K562 (cell line): Measurements from ENCODE around the gene JRKL. TPM values are rescaled to one million over a fixed set of nuclear protein-coding genes. Genes with fewer than 3 reads are reported as not detected.

Experiments
- ATAC-seq: fragments of 200-7000 bp; cut with Tn5 transposase; 3 replicates; pipeline ENCODE4 v1.9.1; 2020; ENCODE audit warnings: moderate library complexity
- BruUV-seq: library from RNA; stranded (reverse); fragments of 400-500 nt; replicated peaks from 2 replicates; lab custom pipeline; 2021; lab: Mats Ljungman, UMichigan
- CTCF ChIA-PET: fragments of 300-600 bp; formaldehyde crosslinking; extraction: SDS; loops from one replicate; lab custom pipeline; 2021; ENCODE audit warnings: low intra/inter-chr PET ratio; lab: Yijun Ruan, JAX
- POLR2A ChIA-PET: fragments of 300-600, 350-650 bp; sonication (Branson Sonifier 250); formaldehyde crosslinking; extraction: SDS; loops from one replicate; lab custom pipeline; 2021; ENCODE audit warnings: antibody characterized with exemption, inconsistent platforms; lab: Yijun Ruan, JAX
- DNase-seq, 4 experiments: peaks; one replicate each; pipeline versions ENCODE4 v3.0.0 to v3.0.0-alpha.2; 2011 to 2018; ENCODE audit warnings: low spot score in 3 of 4, mixed read lengths in 3 of 4; ENCODE audit errors: extremely low read depth in 1 of 4
- FAIRE-seq: peaks from 2 replicates; lab custom pipeline; 2011; peaks lifted over from hg19 to GRCh38; lab: Jason Lieb, UNC
- H2AFZ ChIP-seq: 2 replicates; pipeline ENCODE4 v1.6.0; 2011; ENCODE audit warnings: low read depth, low read length, control low read depth, inconsistent platforms
- H3K27ac ChIP-seq: fragments of 200-600 bp; 3 replicates; pipeline ENCODE4 v1.8.0; 2011; ENCODE audit warnings: low read depth, mild to moderate bottlenecking, control low read depth, inconsistent platforms, low read length, moderate library complexity, mixed read lengths; ENCODE audit errors: extremely low read depth
- H3K27me3 ChIP-seq, 2 experiments: fragments of 300-600 bp in 1 of 2; 2 replicates in 1 of 2; 3 replicates in 1 of 2; pipeline versions ENCODE4 v1.6.0 to v1.8.0; 2011; ENCODE audit warnings: inconsistent platforms in 2 of 2, low read length in 2 of 2, mild to moderate bottlenecking in 1 of 2, mixed read lengths in 1 of 2, moderate library complexity in 1 of 2; ENCODE audit not compliant: control insufficient read depth in 2 of 2, insufficient read depth in 2 of 2
- H3K36me3 ChIP-seq: fragments of 300-600 bp; 3 replicates; pipeline ENCODE4 v1.8.0; 2011; ENCODE audit warnings: mild to moderate bottlenecking, low read length, inconsistent platforms; ENCODE audit not compliant: control insufficient read depth, insufficient read depth
- H3K4me1 ChIP-seq, 2 experiments: fragments of 200-600 bp in 1 of 2; replicated peaks in 1 of 2; 2 replicates in 1 of 2; 3 replicates in 1 of 2; pipeline versions ENCODE4 v1.5.1 to v1.8.0; 2011; ENCODE audit warnings: inconsistent platforms in 2 of 2, low read length in 2 of 2, mild to moderate bottlenecking in 1 of 2, mixed read lengths in 1 of 2, moderate library complexity in 1 of 2; ENCODE audit not compliant: control insufficient read depth in 2 of 2, insufficient read depth in 2 of 2
- H3K4me2 ChIP-seq: 2 replicates; pipeline ENCODE4 v1.6.1; 2011; ENCODE audit warnings: low read length, control low read depth, inconsistent platforms, mixed read lengths; ENCODE audit not compliant: insufficient read depth
- H3K4me3 ChIP-seq: fragments of 200-600 bp; sonication (generic), shearing (Covaris generic); 2 replicates; pipeline ENCODE4 v1.5.1; 2016; ENCODE audit warnings: control low read depth, inconsistent platforms
- H3K79me2 ChIP-seq: fragments of 200-600 bp; 3 replicates; pipeline ENCODE4 v1.8.0; 2011; ENCODE audit warnings: low read length, inconsistent platforms; ENCODE audit not compliant: control insufficient read depth, insufficient read depth
- H3K9ac ChIP-seq, 2 experiments: 2 replicates each; pipeline versions ENCODE4 v1.6.0 to v1.6.1; 2011; ENCODE audit warnings: low read depth in 2 of 2, low read length in 2 of 2, control low read depth in 1 of 2, inconsistent platforms in 1 of 2, mild to moderate bottlenecking in 1 of 2, mixed read lengths in 1 of 2; ENCODE audit not compliant: insufficient read depth in 1 of 2
- H3K9me1 ChIP-seq: one replicate; pipeline ENCODE4 v1.6.0; 2011; ENCODE audit warnings: inconsistent platforms, mild to moderate bottlenecking, low read length, moderate library complexity; ENCODE audit not compliant: control insufficient read depth, insufficient read depth
- H3K9me3 ChIP-seq: replicated peaks from 2 replicates; pipeline ENCODE4 v1.5.1; 2011; ENCODE audit warnings: low read depth, low read length, inconsistent platforms; ENCODE audit not compliant: control insufficient read depth, insufficient read depth
- H4K20me1 ChIP-seq: replicated peaks from 2 replicates; pipeline ENCODE4 v1.6.1; 2011; ENCODE audit warnings: low read length, inconsistent platforms, mixed read lengths; ENCODE audit not compliant: control insufficient read depth, insufficient read depth
- GABPB1 ChIP-seq: sonication (generic); formaldehyde crosslinking; IDR thresholded peaks from 2 replicates; pipeline ENCODE4 v1.8.0; 2022; ENCODE audit warnings: mild to moderate bottlenecking, missing genetic modification reagents
- HDAC1 ChIP-seq, 2 experiments: fragments of 450-650 bp; IDR thresholded peaks; 2 replicates each; pipeline ENCODE4 v1.6.1; 2016 to 2017; ENCODE audit warnings: inconsistent platforms in 1 of 2, mild to moderate bottlenecking in 1 of 2, moderate library complexity in 1 of 2
- IRF1 ChIP-seq: sonication (generic); formaldehyde crosslinking; IDR thresholded peaks from 2 replicates; pipeline ENCODE4 v1.8.0; 2022; ENCODE audit warnings: missing genetic modification reagents, mild to moderate bottlenecking, borderline replicate concordance
- KAT2B ChIP-seq: IDR thresholded peaks from one replicate; pipeline ENCODE4 v1.6.1; 2012; ENCODE audit warnings: low read depth, mild to moderate bottlenecking, control low read depth, inconsistent platforms, low read length, moderate library complexity
- KLF1 ChIP-seq: fragments of 450-650 bp; IDR thresholded peaks from 2 replicates; pipeline ENCODE4 v1.6.1; 2016; ENCODE audit warnings: missing genetic modification characterization, missing compliant biosample characterization
- MAX ChIP-seq: sonication (generic); formaldehyde crosslinking; IDR thresholded peaks from 2 replicates; pipeline ENCODE4 v1.9.0; 2022; ENCODE audit warnings: mild to moderate bottlenecking, missing genetic modification reagents
- MBD2 ChIP-seq: sonication (generic); IDR thresholded peaks from 2 replicates; pipeline ENCODE4 v1.6.1; 2016; ENCODE audit warnings: low read depth, borderline replicate concordance
- MNT ChIP-seq, 2 experiments: fragments of 450-650 bp; conservative IDR thresholded peaks; 2 replicates each; pipeline ENCODE4 v1.6.1; 2017; ENCODE audit warnings: mild to moderate bottlenecking in 2 of 2, moderate library complexity in 2 of 2
- PHB2 ChIP-seq: fragments of 450-650 bp; IDR thresholded peaks from 2 replicates; pipeline ENCODE4 v1.6.1; 2017; ENCODE audit warnings: low read depth
- TBP ChIP-seq: optimal IDR thresholded peaks from 2 replicates; pipeline ENCODE3; 2011; ENCODE audit warnings: low read depth, low read length, improper control_type of control experiment
- ZNF395 ChIP-seq: fragments of 200-800 bp; sonication (Bioruptor generic); IDR thresholded peaks from 2 replicates; pipeline ENCODE4 v1.6.1; 2017; ENCODE audit warnings: missing genetic modification characterization, missing compliant biosample characterization
- ZNF551 ChIP-seq: fragments of 250-450 bp; sonication (Bioruptor Pico); IDR thresholded peaks from 2 replicates; pipeline ENCODE4 v1.5.0; 2021; ENCODE audit warnings: mild to moderate bottlenecking, moderate library complexity
- ZNF668 ChIP-seq: fragments of 250-450 bp; sonication (Bioruptor Pico); IDR thresholded peaks from 2 replicates; pipeline ENCODE4 v1.8.0; 2022; ENCODE audit warnings: mild to moderate bottlenecking, inconsistent platforms
- ZNF79 ChIP-seq: fragments of 250-450 bp; sonication (Bioruptor Pico); IDR thresholded peaks from 2 replicates; pipeline ENCODE4 v1.4.0; 2020; ENCODE audit warnings: low read depth, mild to moderate bottlenecking, moderate library complexity
- WGBS: fragments of 100-300 bp; shearing (Covaris generic); methylation state at CpG from one replicate; pipeline ENCODE4 v1.1.6; 2016; ENCODE audit warnings: low coverage, mixed read lengths; ENCODE audit not compliant: insufficient coverage; ENCODE audit errors: missing lambda C conversion rate; 5-methylcytosine and 5-hydroxymethylcytosine counted together
- in situ Hi-C: fragments of 300-500 bp; cut with MboI; formaldehyde crosslinking; loops from 4 replicates; pipeline ENCODE4 v1.15.0; 2018; ENCODE audit warnings: inconsistent platforms, mixed read lengths
- intact Hi-C: fragments of 100-400 bp; cut with micrococcal nuclease; formaldehyde crosslinking; loops from 2 replicates; pipeline ENCODE4 v1.14.2; 2022
- polyA plus RNA-seq, 8 experiments: library from polyadenylated mRNA; depleted of rRNA in 4 of 8; stranded (reverse) in 5 of 8; unstranded in 3 of 8; fragments of >200 nt; fragmentation: Nextera tagmentation in 2 of 8; fragmentation: Illumina TruSeq in 1 of 8; extraction: Ambion mirVana in 2 of 8; extraction: Trizol in 1 of 8; gene quantifications; 2 replicates each; pipeline versions ENCODE4 v1.2.1 to v1.2.3, GENCODE V29; 2011 to 2014; ENCODE audit warnings: inconsistent platforms in 1 of 8, missing spikeins in 1 of 8
- total RNA-seq, 7 experiments: library from RNA; depleted of rRNA in 6 of 7; stranded (reverse); fragments of >200 nt in 6 of 7; fragmentation: Illumina TruSeq in 2 of 7; extraction: Trizol in 2 of 7; gene quantifications; 2 replicates each; pipeline versions ENCODE4 v1.2.1 to v1.2.3, GENCODE V29; 2011 to 2021; ENCODE audit warnings: low replicate concordance in 1 of 7

The JRKL gene
- total and polyA plus RNA-seq, 9 of the 15 experiments (the other 6 are each of a cell fraction or from before 2014, with no cell fraction given) = 4.5 to 14.8 (median 8.5) TPM

GRCh38 chr11:96340555-96340885 lies 49.3 kb upstream of the JRKL start (continued):
- TF ChIP-seq ZNF668 (CRISPR knock-in tag) = no peak

GRCh38 chr11:96341211-96342013 lies 48.4 kb upstream of the JRKL start:
- BruUV-seq = no TSS peak
- peaks cover 27 to 51% of the 10 kb centered on the region in 2 experiments for H3K4me1 ChIP-seq
- CTCF ChIA-PET = interaction anchor here (0.8 to 3.0 kb wide), 3 partner anchors 286 to 504 kb away, joined by 3 to 41 read pairs (median 3); no protein-coding TSS in a partner anchor
- H4K20me1 ChIP-seq = no peaks in the 10 kb centered on the region
- WGBS = 5% methylated on average over 24 of the region's 26 CpGs
- H3K27ac ChIP-seq = peak overlapping the region; percentile 59
- POLR2A ChIA-PET = interaction anchor here (0.5 to 3.2 kb wide), 8 partner anchors 9 to 1274 kb away, joined by 3 to 17 read pairs (median 4); partner anchors contain the start of gene MTMR2
- intact Hi-C loops (loop anchor here (1.0 to 10.0 kb wide), 9 partner anchors 19 to 505 kb away; partner anchors contain the start of gene MTMR2), in situ Hi-C loops (loop anchor here (5.0 kb wide), 1 partner anchor 274 kb away; no protein-coding TSS in a partner anchor)
- H2AFZ ChIP-seq = peak overlapping the region; percentile 95
- H3K9me3 ChIP-seq = no peaks in the 10 kb centered on the region
- ATAC-seq = peak; percentile 73
- no peaks in the 10 kb centered on the region for H3K27me3 ChIP-seq
- peak overlapping the region; percentile 70 for H3K4me3 ChIP-seq
- peak overlapping the region; percentile 87 for H3K4me2 ChIP-seq
- H3K79me2 ChIP-seq = peaks cover 65% of the 10 kb centered on the region
- no peak for FAIRE-seq
- DNase-seq = peak; percentile 73 to 79 (median 76)
- H3K9ac ChIP-seq = peak overlapping the region; percentile 61 to 92
- H3K36me3 ChIP-seq = no peaks in the 10 kb centered on the region
- H3K9me1 ChIP-seq = no peaks in the 10 kb centered on the region
- TF ChIP-seq IRF1 = no peak
- no peak for TF ChIP-seq ZNF79
- no peak for TF ChIP-seq MBD2
- TF ChIP-seq GABPB1 = 0 out of 2 replicates have a peak, but pooled peaks have one; percentile 23
- TF ChIP-seq MNT (conservative IDR thresholded peaks at IDR 0.05) = peak in 1 of 2 experiments; percentile 53; a peak in 2 of 4 replicates
- no peak for TF ChIP-seq PHB2
- TF ChIP-seq TBP = peak; percentile 26
- no peak for TF ChIP-seq KLF1
- TF ChIP-seq HDAC1 (IDR thresholded peaks at IDR 0.05) = peak in 1 of 2 experiments; percentile 46; a peak in 2 of 4 replicates
- TF ChIP-seq ZNF551 (CRISPR knock-in tag) = no peak
- 0 out of 2 replicates have a peak, but pooled peaks have one; percentile 23 for TF ChIP-seq ZNF395 (CRISPR knock-in tag)
- TF ChIP-seq MAX (CRISPR knock-in tag) = peak; percentile 48
- TF ChIP-seq KAT2B = no peak
